ENCODE results near the gene WDR41.

GRCh38 chr5:77443670-77444069, 48.4 kb downstream of the WDR41 start:
- TF ChIP-seq CTCF (IDR thresholded peaks at IDR 0.05): no peak
- no peak for TF ChIP-seq EP300 (IDR thresholded peaks at IDR 0.05)

All from tibial nerve (tissue), 4 donors.